ENCODE results near the gene KCNN3.

The KCNN3 gene

DNA sequence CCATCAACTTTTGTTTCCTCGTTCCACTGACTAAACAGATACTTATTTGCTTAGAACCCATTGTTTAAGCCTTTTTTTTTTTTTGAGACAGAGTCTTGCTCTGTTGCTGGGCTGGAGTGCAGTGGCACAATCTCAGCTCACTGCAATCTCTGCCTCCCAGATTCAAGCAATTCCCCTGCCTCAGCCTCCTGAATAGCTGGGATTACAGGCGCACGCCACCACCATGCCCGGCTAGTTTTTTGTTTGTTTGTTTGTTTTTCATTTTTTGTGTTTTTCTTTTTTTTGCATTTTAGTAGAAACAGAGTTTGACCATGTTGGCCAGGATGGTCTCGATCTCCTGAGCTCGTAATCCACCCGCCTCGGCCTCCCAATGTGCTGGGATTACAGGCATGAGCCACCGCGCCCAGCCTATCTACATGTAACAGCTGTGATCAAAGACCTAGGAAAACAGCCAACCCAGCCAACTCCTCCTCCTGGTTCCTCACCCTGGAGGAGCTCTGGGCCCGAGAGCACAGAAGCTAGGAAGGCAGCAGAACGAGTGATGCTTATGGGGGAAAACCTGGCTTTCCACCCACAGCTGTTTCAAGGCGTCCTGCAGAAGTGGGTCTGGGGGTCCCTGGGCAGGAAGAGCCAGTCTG is 32.9 kb downstream of the KCNN3 start:
- TF ChIP-seq, protein P1, sequence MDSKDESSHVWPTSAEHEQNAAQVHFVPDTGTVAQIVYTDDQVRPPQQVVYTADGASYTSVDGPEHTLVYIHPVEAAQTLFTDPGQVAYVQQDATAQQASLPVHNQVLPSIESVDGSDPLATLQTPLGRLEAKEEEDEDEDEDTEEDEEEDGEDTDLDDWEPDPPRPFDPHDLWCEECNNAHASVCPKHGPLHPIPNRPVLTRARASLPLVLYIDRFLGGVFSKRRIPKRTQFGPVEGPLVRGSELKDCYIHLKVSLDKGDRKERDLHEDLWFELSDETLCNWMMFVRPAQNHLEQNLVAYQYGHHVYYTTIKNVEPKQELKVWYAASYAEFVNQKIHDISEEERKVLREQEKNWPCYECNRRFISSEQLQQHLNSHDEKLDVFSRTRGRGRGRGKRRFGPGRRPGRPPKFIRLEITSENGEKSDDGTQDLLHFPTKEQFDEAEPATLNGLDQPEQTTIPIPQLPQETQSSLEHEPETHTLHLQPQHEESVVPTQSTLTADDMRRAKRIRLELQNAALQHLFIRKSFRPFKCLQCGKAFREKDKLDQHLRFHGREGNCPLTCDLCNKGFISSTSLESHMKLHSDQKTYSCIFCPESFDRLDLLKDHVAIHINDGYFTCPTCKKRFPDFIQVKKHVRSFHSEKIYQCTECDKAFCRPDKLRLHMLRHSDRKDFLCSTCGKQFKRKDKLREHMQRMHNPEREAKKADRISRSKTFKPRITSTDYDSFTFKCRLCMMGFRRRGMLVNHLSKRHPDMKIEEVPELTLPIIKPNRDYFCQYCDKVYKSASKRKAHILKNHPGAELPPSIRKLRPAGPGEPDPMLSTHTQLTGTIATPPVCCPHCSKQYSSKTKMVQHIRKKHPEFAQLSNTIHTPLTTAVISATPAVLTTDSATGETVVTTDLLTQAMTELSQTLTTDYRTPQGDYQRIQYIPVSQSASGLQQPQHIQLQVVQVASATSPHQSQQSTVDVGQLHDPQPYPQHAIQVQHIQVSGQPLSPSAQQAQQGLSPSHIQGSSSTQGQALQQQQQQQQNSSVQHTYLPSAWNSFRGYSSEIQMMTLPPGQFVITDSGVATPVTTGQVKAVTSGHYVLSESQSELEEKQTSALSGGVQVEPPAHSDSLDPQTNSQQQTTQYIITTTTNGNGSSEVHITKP (tag by site-specific recombination; IDR thresholded peaks at IDR 0.05): no peak
- 0 out of 2 replicates have a peak, but pooled peaks have one; percentile 18 for TF ChIP-seq GFI1B (tag by site-specific recombination; IDR thresholded peaks at IDR 0.05)
- Histone ChIP-seq H3K4me3 (ENCODE audit: low read depth, low read length) (no peak overlapping the region), H3K36me3 (ENCODE audit: control insufficient read depth in 2 of 2, insufficient read depth in 1 of 2, low read length in 2 of 2) (no peaks in the 10 kb centered on the region), H3K9me3 (ENCODE audit: control insufficient read depth, insufficient read depth, low read depth, low read length) (no peaks in the 10 kb centered on the region), H3K4me1 (ENCODE audit: control insufficient read depth, insufficient read depth, low read length) (no peaks in the 10 kb centered on the region), H3K27ac (ENCODE audit: extremely low read depth, low read depth, low read length) (no peak overlapping the region)
- ChIA-PET CTCF (no interaction called here), POLR2A (no interaction called here)

DNA sequence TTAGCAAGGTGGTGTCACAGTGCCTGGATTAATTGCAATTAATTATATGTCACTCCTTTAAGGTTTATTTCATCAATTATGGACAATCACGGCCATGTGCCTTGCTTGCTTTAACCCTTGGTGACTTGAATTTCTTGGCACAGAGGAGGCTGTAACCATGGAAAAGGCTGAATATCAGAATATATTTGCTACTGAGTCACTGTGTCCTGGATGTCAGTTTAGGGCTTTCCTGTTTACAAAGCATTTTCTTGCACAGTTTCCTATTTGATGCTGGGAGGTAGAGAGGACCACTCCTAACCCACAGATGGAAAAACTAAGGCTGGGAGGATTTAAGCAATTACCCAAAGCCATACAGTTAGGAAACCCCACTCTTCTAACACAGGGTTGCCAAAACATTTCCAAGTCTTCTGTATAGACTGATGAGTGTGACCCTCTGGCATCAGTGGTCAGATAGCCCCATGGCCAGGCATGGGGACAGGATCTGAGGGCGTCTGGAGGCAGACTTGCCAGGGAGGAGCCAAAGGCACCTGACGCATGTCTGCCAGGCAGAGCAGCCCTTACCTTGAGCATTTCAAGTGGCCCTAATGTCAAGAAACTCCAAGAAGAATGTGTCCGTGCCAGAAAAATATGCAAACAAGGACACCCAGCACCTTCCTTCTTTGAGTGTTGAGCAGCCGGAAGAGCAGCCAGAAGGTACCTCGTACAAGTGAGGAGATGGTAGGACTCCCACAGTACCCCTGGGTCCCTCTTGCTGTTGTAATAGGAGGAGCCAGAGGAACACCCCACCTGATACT is 34.4 kb downstream of the KCNN3 start:
- no peak overlapping the region for H3K4me3 ChIP-seq (ENCODE audit: low read depth, low read length)
- TF ChIP-seq ZNF416 (tag by site-specific recombination; IDR thresholded peaks at IDR 0.05) (no peak), ZNF274 (IDR thresholded peaks at IDR 0.05; ENCODE audit: low read length) (no peak), ZNF274 (tag by site-specific recombination; IDR thresholded peaks at IDR 0.05; ENCODE audit: borderline replicate concordance) (no peak), ZNF600 (tag by site-specific recombination; IDR thresholded peaks at IDR 0.05) (no peak), EGR2 (tag by site-specific recombination; IDR thresholded peaks at IDR 0.05; ENCODE audit: low read depth) (no peak)
- TF ChIP-seq, protein P2, sequence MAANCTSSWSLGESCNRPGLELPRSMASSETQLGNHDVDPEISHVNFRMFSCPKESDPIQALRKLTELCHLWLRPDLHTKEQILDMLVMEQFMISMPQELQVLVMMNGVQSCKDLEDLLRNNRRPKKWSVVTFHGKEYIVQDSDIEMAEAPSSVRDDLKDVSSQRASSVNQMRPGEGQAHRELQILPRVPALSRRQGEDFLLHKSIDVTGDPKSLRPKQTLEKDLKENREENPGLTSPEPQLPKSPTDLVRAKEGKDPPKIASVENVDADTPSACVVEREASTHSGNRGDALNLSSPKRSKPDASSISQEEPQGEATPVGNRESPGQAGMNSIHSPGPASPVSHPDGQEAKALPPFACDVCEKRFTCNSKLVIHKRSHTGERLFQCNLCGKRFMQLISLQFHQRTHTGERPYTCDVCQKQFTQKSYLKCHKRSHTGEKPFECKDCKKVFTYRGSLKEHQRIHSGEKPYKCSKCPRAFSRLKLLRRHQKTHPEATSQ (tag by site-specific recombination; IDR thresholded peaks at IDR 0.05): no peak
- CTCF ChIA-PET: no interaction called here
- H3K27ac ChIP-seq (ENCODE audit: extremely low read depth, low read depth, low read length): no peak overlapping the region
- no peaks in the 10 kb centered on the region for H3K4me1 ChIP-seq (ENCODE audit: control insufficient read depth, insufficient read depth, low read length)
- POLR2A ChIA-PET: no interaction called here
- no peaks in the 10 kb centered on the region for H3K36me3 ChIP-seq (ENCODE audit: control insufficient read depth in 2 of 2, insufficient read depth in 1 of 2, low read length in 2 of 2)
- H3K9me3 ChIP-seq (ENCODE audit: control insufficient read depth, insufficient read depth, low read depth, low read length): no peaks in the 10 kb centered on the region

DNA sequence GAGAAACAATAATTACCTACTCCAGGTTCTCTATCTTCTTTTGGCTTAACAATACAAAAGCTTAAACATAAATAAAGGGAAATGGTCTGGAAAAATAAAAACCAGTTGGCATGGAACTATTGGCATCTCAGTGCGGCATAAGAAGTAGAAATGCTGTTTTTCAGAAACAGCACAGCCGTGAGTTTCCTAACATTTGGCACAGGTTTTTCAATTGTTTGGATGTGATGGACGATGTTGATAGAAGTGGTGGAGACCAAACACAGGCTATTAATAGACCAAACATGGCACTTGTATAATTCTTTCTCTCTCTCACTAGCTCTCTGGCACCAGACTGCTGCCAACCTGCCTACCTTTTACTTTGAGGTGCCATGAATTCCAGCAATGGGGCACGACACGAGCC is 36.2 kb downstream of the KCNN3 start:
- Histone ChIP-seq H3K36me3 (ENCODE audit: control insufficient read depth in 2 of 2, insufficient read depth in 1 of 2, low read length in 2 of 2) (no peaks in the 10 kb centered on the region), H3K4me1 (ENCODE audit: control insufficient read depth, insufficient read depth, low read length) (no peaks in the 10 kb centered on the region), H3K27ac (ENCODE audit: extremely low read depth, low read depth, low read length) (no peak overlapping the region), H3K4me3 (ENCODE audit: low read depth, low read length) (no peak overlapping the region), H3K9me3 (ENCODE audit: control insufficient read depth, insufficient read depth, low read depth, low read length) (no peaks in the 10 kb centered on the region)
- ChIA-PET CTCF (interaction anchor here (0.6 to 1.2 kb wide), 4 partner anchors 14 to 74 kb away, joined by 3 to 6 read pairs (median 4); no protein-coding TSS in a partner anchor), POLR2A (no interaction called here)
- no peak for TF ChIP-seq ZNF660 (tag by site-specific recombination; IDR thresholded peaks at IDR 0.05)
- TF ChIP-seq ZNF140 (tag by site-specific recombination; IDR thresholded peaks at IDR 0.05): no peak
- TF ChIP-seq ZNF623 (tag by site-specific recombination; IDR thresholded peaks at IDR 0.05): no peak
- TF ChIP-seq ZNF24 (tag by site-specific recombination; IDR thresholded peaks at IDR 0.05): no peak
- TF ChIP-seq, protein P3, sequence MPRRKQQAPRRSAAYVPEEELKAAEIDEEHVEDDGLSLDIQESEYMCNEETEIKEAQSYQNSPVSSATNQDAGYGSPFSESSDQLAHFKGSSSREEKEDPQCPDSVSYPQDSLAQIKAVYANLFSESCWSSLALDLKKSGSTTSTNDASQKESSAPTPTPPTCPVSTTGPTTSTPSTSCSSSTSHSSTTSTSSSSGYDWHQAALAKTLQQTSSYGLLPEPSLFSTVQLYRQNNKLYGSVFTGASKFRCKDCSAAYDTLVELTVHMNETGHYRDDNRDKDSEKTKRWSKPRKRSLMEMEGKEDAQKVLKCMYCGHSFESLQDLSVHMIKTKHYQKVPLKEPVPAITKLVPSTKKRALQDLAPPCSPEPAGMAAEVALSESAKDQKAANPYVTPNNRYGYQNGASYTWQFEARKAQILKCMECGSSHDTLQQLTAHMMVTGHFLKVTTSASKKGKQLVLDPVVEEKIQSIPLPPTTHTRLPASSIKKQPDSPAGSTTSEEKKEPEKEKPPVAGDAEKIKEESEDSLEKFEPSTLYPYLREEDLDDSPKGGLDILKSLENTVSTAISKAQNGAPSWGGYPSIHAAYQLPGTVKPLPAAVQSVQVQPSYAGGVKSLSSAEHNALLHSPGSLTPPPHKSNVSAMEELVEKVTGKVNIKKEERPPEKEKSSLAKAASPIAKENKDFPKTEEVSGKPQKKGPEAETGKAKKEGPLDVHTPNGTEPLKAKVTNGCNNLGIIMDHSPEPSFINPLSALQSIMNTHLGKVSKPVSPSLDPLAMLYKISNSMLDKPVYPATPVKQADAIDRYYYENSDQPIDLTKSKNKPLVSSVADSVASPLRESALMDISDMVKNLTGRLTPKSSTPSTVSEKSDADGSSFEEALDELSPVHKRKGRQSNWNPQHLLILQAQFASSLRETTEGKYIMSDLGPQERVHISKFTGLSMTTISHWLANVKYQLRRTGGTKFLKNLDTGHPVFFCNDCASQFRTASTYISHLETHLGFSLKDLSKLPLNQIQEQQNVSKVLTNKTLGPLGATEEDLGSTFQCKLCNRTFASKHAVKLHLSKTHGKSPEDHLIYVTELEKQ (tag by site-specific recombination; IDR thresholded peaks at IDR 0.05; ENCODE audit: borderline replicate concordance): no peak
- TF ChIP-seq, protein P4, sequence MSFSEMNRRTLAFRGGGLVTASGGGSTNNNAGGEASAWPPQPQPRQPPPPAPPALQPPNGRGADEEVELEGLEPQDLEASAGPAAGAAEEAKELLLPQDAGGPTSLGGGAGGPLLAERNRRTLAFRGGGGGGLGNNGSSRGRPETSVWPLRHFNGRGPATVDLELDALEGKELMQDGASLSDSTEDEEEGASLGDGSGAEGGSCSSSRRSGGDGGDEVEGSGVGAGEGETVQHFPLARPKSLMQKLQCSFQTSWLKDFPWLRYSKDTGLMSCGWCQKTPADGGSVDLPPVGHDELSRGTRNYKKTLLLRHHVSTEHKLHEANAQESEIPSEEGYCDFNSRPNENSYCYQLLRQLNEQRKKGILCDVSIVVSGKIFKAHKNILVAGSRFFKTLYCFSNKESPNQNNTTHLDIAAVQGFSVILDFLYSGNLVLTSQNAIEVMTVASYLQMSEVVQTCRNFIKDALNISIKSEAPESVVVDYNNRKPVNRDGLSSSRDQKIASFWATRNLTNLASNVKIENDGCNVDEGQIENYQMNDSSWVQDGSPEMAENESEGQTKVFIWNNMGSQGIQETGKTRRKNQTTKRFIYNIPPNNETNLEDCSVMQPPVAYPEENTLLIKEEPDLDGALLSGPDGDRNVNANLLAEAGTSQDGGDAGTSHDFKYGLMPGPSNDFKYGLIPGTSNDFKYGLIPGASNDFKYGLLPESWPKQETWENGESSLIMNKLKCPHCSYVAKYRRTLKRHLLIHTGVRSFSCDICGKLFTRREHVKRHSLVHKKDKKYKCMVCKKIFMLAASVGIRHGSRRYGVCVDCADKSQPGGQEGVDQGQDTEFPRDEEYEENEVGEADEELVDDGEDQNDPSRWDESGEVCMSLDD (tag by site-specific recombination; IDR thresholded peaks at IDR 0.05): no peak
- no peak for TF ChIP-seq ZNF214 (tag by site-specific recombination; IDR thresholded peaks at IDR 0.05; ENCODE audit: borderline replicate concordance)
- TF ChIP-seq ZNF16 (tag by site-specific recombination; IDR thresholded peaks at IDR 0.05; ENCODE audit: low read depth): no peak
- TF ChIP-seq ZNF146 (tag by site-specific recombination; IDR thresholded peaks at IDR 0.05): no peak
- TF ChIP-seq ZNF416 (tag by site-specific recombination; IDR thresholded peaks at IDR 0.05): no peak
- no peak for TF ChIP-seq ZNF121 (tag by site-specific recombination; IDR thresholded peaks at IDR 0.05)
- no peak for TF ChIP-seq ZNF341 (tag by site-specific recombination; IDR thresholded peaks at IDR 0.05; ENCODE audit: low read depth)
